Stimulated activated CD4-positive, alpha-beta T cell treated with anti-CD3 and anti-CD28 coated beads, TNF-alpha, amount 100 ng/mL, for 1 hour (primary cell): ENCODE measurements around the gene RSPO1.

Source experiments
- DNase-seq, 3 donors: peaks; one replicate each; pipeline ENCODE4 v3.0.0-alpha.2; 2020; ENCODE audit warnings: low read depth in 3 of 3, low spot score in 1 of 3

The RSPO1 gene

DNA sequence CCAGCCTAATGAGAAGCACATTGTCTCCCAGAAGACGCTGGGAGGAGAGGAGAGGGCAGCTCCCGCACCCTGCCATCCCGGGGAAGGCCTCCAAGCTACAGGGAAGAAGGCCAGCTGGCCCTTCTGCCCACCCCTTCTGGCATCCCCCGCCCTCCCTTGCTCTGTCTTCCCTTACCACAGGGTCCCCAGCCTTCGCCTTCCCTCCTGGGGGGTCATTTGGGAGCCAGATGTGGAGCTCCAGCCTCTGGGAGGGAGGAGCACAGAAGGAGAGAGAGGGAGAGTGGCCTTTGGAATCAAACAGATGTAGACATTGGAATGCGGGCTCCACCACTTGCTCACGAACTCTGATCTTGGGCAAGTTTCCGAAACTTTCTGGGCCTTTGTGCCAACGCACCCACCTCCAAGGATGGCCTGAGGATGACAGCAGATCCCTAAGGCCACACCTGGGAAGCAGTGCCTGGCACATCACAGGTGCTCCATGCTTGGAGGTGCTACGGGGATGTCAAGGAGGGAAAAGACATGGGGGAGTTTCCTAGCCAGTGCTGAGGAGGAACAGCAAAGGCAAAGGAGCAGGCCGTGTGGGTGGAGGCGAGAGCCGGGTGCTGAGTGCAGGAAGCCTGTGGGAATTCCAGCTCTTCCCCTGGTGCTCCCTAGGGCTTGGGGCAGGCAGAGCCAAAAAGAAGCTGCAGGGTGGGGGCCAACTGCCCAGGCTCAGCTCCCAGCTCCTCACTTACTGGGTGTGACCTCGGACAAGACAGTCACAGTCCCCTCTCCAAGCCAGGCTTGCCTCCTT lies 23.1 kb upstream of the RSPO1 start:
- DNase-seq = no peak

DNA sequence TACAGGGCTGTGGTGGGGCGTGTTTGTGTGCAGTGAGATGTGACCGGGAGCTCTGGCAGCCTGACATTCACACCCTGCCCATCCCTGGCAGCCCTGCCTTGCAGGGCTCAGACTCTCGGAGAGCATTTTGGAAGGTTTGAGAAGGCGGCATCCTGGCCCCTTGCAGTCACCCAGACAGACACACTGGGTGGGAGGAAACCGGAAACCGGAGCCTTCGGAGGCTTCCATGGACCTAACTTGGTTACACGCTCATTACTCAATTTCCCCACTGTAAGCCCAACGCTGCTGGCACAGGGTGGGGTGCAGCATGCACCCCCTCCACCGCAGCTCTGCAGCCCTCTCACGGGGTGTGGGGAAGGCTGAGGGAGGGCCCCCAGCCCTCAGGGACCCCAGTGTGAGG lies 22.2 kb upstream of the RSPO1 start:
- DNase-seq = no peak

DNA sequence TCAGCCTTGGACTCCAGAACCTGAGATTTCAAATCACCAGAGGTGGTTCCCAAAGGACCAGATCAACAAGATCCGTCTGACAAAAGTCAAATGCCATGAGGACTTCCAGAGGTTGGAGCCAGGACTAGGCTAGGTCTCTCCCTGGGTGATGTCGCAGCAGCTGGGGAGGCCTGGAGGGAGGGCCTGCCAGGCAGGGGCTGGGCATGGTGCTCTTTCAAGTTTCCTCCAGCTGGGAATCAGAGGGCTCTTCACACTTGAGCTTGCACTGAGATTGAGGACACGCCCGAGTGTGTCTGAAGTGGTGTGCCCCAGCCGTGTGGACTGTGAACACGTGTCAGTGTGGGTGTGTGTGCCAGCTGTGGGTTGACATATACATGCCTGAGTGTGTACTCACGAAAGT lies 21.3 kb upstream of the RSPO1 start:
- DNase-seq = no peak

DNA sequence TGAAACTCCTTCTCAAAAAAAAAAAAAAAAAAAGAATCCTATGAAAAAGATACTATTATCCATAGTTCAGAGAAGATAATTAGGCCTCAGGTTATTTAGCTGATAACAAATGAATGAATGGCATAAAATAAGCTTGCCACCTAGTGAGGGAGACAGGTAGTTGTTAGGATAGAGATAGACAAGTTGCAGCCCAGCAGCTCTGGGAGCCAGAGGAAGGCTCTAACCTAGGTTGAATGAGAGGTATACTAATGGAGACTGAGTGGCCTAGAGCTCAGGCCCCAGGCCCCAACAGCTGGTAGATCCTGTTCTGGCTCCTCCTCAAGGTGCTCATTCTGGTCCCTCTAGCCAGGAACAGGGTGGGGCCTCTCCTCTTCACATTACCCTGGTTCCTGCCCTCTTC lies 20.6 kb upstream of the RSPO1 start:
- DNase-seq = no peak

DNA sequence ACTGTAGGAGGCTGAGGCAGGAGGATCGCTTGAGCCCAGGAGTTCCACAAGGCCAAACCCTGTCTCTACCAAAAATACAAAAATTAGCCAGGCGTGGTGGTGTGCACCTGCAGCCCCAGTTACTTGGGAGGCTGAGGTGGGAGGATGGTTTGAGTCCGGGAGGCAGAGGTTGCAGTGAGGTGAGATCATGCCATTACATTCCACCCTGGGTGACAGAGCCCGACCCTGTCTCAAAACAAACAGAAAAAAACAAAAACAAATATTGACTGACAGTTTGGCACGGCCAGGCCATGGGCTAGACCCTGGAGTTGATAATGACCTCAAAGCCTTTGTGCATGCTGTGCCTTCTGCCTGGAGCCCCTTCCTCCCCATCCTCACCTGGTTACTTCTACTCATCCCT lies 19.2 kb upstream of the RSPO1 start:
- no peak for DNase-seq

DNA sequence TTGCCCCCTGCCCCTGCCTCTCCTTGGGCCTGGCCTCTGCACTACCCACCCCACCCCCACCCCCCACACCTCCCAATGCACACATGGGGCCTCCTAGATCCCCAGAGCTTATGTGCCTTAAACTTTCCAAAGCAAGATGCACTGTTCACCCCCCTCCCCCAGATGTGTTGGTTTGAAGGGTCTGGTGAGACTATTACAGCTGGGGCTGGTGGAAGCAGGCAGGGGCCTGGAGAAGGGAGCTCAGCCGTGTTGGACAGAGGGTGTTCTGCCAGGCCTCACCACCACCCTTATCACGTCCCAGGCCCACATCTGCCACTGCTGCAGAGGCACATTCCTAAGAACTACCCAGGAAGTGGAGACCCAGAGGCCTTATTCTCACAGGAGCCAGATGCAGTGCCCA lies 18.3 kb upstream of the RSPO1 start:
- no peak for DNase-seq

DNA sequence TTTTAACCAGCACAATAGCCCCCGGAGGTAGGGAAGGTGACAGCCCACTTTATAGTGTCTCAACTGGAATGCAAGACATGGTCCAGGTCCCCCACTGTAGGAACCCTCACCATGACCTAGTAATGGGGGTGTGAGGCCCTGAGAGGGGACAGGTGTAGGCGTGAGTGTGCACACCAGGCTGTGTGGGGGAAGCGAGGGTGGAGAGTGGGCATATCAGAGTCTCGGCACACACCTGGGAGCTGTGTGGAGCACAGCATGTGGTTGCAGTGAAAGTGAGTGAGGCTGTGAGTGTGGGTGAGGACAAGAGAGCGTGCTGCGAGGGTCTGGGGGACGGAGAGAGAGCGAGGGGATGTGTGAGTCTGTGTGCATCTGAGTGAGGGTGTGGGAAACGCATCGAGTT lies 17.1 kb upstream of the RSPO1 start:
- DNase-seq = no peak

DNA sequence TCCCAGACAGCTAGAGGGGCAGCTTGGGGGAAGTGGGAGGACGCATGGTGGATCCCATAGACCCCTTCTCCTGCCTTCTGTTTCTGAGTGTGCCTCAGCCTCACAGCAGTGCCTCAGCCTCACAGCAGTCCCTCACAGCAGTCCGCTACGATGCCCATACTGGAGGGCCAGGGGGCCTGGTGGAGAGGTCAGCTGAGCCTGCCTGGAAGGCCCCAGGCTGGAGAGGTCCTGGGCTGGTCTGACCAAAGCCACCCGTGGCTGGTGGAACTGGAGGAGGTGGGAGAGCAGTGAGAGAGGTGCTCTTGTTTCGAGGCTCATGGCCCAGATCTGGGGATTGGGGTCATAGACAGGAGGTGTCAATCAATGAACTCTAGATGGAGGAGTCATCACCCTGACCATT lies 16.0 kb upstream of the RSPO1 start:
- DNase-seq = no peak

DNA sequence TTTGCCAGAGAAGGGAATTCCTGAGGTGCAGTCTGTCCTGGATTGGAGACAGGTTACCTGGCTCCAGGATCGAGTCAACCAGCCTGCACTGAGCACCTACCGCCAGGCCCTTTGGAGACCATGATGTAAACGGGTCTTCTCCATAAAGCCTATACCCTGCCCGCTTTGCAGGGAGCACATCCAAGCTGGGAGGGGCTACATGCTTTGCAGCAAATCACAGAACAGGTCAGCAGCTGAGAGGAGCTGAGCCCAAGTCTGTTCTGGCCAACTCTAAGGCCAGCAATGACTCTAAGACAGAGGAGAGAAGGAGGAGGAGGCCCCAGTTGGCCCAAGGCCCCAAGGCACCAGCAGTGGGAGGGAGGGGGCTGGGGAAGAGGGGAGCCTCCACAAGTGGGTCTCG lies 15.5 kb upstream of the RSPO1 start:
- DNase-seq = no peak

DNA sequence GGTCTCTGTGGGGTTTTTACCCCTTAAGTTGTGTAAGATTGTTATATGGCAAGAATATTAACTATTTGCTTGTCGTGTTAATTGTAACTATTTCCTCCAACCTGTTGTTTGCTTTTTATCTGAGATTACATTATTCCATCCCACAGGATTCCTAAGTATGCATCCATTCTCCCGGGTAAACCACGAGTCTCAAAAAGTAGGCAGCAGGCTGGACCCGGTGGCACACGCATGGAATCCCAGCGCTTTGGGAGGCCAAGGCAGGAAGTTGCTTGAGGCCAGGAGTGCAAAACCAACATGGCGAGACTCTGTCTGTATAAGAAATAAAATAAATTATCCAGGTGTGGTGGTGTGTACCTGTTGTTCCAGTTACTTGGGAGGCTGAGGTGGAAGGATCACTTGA lies 12.6 kb upstream of the RSPO1 start:
- DNase-seq = no peak

DNA sequence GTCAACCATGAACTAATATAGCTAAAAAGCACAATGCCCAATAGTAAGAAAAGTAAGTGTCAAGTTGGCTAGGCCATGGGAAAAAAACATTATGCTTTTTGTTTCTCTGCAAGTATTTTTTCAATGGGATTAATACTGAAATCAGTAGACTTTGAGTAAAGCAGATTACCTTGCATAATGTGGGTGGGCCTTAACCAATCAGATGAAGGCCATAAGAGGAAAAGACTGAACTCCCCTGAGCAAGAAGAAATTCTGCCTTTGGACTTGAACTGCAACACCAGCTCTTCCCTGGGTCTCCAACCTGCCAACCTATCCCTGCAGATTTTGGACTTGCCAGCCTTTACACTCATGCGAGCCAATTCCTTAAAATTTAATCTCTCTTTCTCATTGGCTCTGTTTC lies 6.4 kb upstream of the RSPO1 start:
- no peak for DNase-seq

DNA sequence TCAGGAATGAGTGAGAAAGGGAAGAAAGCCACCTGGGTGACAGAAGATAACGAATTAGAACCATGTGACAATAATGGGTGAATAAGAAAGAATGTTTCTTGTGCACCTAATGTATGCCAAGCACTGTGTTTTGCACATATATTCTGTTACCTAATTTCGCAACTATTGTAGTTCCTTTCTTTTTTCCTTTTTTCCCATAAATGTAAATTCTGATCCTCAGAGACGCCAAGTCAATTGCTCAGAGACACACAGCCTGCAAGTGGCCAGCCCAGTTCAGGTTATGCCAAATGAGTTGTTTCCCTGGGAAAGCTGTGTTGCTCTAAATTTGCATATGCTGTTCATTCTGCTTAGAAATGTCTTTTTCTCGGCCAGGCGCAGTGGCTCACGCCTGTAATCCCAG lies 1.7 kb upstream of the RSPO1 start:
- DNase-seq = no peak

DNA sequence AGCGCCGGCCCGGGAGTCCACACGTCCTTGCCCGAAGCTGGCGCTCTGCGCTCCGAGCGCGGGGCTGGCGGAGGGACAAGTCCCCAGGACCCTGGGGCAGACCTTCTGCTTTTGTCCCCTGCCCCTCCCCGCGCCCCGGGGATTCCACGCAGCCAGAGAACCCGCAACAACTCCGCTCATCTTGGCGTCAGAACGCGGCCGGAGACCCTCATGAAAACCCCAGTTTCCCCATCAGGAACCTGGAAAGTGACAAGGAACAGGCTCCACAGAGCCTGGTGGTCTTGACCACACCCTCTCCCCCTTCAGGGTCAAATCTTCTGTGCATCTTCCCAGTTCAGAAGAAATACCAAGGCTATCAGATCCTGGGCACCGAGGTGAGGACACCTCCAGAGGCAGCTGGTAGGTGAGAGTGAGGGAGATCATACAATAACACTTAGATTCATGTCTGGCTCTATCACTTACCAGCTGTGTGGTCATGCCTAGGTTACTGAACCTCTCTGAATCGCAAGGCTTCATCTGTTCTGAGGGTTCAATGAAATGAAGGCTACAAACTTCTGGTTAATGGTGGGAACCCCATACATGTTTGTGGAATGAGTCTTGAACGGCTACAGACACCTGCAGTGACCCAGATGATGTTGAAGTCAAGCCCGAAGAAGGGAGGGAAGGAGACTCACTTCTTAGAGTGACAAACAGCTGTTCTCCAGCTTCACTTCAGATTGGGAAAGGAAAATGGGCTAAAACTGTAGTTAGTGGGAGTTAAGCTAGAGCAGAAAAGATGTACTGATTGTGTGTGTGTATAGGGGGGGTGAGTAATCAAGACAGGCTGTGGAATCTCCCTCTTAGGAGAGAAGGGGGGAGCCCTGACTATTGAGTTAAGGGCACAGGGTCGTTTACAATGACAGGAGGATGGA lies 555 bp upstream of the RSPO1 start:
- DNase-seq = no peak

DNA sequence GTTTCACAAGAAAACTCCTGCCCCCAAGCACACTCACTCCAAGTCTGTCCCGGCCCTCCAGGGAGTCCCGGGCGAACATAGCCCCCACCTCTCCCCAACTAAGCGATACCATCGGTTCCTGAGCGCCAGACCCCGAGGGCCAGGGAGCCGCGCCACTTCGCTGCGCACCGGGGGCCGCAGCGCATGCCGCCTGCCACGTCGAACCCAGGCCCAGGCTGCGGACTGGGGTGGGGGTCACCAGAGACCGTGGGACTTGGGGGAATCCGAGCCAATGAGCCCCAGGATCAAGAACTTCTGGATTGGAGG lies 801 bp downstream of the RSPO1 start:
- no peak for DNase-seq

DNA sequence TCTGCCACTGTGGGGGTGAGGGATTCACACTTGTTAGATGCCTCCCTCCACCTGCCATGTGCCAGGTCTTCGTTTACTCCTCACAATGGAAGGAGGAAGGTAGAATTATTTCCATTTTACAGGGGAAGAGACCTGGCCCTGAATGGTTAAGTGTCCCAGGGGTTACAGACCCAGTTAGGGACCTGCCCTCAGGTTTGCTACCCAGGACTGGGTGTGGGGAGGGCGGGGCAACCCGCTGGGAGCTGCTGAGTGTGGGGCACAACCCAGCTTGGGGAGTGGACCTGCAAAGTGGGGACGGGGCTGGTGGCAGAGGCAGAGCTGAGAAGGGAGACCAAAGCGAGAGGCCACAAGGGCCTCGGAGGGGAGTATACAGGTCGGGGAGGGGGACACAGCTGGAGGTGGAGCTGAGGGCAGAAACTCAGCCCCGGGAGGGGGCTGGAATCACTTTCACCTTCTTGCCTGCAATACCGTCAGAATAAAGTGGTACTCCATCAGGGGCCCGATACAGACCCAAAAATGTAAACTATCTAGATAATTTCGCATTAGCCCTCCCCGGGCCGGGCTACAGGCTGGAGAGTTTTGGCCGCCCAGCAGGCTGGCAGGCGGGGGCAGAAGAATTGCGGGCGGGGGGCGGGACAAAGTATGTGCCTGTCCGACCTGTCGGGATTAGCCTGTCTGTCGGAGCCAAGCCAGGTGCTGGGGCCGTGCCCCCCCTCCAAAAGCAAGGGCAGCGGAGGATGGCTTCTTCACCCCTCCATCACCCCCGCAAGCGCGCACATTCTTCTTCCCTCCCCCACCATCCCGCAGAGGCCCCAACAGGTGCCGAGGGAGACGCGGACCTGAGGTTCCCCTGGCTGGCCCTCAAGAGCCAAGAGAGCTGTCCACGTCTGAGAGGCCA lies 1.4 kb downstream of the RSPO1 start:
- DNase-seq = no peak

DNA sequence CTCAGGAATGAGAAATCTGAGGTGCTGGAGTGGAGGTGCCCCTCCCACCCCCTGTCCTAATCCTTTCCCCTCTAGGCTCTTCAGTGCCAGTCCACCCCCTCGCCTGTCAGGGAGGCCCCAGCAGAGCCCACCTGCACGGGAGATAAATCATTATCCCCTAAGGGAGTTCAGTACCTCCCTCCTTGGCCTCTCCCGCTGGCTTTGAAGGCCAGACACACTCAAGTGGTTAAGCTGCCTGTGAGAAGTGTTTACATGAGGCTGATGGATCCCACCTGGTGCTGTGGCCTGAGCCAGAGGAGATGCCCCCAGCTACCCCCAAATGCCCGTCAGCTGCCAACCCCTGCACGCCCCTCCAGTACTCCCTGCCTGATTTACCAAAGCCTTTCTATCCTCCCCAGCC lies 3.7 kb downstream of the RSPO1 start:
- no peak for DNase-seq

DNA sequence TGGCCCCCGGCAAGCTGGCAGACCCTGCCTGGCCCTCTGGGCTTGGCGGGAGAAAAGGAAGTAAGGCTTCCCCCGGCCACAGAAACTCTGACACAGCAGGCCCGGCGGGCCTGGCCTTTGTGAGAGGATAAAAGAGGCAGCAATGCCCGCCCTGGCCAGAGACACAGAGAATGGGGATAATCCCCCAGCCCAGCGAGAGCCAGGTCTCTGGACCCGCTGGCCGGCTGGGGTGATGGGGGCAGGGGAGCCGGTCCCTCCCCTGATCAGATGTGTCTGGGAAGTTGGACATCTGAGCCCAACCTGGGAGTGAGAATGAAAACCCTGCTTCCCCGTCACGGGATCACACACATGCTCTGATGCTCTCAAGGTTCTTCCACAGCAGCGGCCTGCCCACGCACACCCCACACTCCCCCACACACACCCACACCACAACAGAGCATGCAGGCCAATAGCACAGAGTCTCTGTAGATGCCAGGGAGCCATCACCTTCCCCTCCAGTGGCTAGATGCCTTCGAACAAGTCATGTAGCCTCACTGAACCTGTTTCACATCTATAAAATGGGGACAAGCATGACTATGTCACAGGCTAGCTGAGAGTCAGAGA lies 4.2 kb downstream of the RSPO1 start:
- no peak for DNase-seq

DNA sequence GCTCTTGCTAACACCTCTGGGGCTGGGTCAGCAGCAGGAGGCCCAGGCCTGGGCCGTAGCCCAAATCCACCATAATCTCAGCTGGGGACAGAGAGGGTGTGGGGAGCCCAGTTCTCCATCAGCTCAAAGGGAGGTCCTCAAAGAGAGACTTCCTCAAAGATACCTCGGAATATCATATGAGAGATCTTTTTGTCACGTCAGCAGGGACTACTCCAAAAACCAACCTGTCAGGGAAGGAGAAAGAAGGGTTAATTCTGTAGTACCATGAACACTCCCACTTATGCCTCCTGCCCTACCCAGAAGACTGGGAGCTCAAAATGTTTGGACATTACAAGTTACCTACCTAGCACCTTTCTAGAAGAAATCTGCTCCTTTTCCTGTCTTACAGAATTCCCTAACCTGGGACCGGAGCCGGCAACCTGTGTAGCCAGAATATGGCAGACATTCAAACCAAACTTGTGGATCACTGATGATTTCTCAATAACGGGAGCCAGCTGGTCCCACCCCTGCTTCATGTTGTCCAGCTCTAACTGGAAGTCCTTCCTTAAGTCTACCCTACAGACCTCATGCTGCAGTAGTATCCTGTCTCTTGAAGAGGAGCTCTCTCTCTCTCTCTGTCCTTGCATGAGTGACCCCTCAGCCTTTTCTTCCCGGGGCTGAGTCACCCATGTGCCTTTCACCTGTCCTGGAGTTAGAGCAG lies 4.8 kb downstream of the RSPO1 start:
- no peak for DNase-seq

DNA sequence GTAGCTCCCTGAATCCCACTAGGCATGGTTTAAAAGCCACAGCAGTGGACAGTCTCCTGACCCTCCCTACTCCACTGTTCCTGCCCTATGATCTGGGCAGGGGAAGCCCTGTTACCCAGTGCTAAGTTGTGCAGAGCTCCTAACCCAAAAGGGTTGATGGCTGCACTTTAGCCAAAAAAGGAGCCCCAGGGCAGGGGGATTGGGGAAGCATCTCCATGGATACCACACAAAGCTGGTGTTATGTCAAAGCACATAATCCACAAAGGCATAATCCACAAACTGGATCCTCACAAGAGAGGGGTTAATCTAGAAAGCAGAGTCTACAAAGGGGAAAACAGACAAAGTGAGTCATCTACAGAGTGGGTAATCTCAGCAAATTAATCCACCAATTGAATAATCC lies 5.7 kb downstream of the RSPO1 start:
- DNase-seq = no peak

DNA sequence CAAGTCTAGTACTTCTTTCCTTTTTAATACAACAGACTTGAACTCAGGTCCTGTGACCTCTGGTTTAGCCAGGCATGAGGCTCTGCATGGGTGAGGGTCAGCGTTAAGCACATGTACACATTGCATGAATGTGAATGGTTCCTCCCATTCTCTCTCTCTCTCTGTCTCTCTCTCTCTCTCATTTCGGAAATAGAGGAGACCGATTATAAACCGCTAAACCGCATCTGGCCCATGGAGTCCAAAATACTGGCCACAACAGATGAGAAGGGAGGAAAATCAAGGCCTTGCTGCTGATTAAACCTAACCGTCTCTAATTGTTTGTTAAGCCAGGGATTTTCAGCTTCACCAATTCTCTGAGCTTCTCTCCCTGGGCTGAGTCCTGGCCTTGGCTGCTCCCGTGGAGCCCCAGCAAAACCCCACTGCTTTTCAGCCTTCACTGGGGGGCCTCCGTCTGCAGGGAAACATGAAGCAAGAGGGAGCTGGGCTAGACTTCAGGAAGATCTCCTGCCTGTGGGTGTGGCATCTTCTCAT lies 6.6 kb downstream of the RSPO1 start:
- DNase-seq = no peak
